CD14-positive monocyte (primary cell): Measurements from ENCODE around the gene EXD3. TPM values are rescaled to one million over a fixed set of nuclear protein-coding genes. Genes with fewer than 3 reads are reported as not detected.

Experiments
- DNase-seq, 3 donors: peaks; one replicate each; pipeline ENCODE4 v3.0.0-alpha.2; 2011 to 2022
- H2AFZ ChIP-seq: 2 replicates; pipeline ENCODE4 v1.6.0; 2012; ENCODE audit warnings: mild to moderate bottlenecking, low read depth, low read length, inconsistent platforms; ENCODE audit not compliant: insufficient read depth, poor library complexity, severe bottlenecking
- H3K27ac ChIP-seq, 2 donors: 1 replicate in 1 of 2; 2 replicates in 1 of 2; pipeline ENCODE4 v1.5.1; 2012 to 2013; ENCODE audit warnings: low read length in 2 of 2, control low read depth in 1 of 2, inconsistent platforms in 1 of 2, low read depth in 1 of 2, mild to moderate bottlenecking in 1 of 2
- H3K27me3 ChIP-seq, 2 donors: one replicate each; pipeline versions ENCODE4 v1.6.0 to v1.6.1; 2011 to 2013; ENCODE audit warnings: low read length in 2 of 2; ENCODE audit not compliant: control insufficient read depth in 2 of 2, insufficient read depth in 2 of 2
- H3K36me3 ChIP-seq, 2 donors: replicated peaks in 1 of 2; 1 replicate in 1 of 2; 2 replicates in 1 of 2; pipeline versions ENCODE4 v1.5.1 to v1.6.1; 2012 to 2013; ENCODE audit warnings: low read length in 2 of 2, control low read depth in 1 of 2, inconsistent platforms in 1 of 2, mild to moderate bottlenecking in 1 of 2; ENCODE audit not compliant: insufficient read depth in 2 of 2, control insufficient read depth in 1 of 2
- H3K4me1 ChIP-seq, 2 donors: 1 replicate in 1 of 2; 2 replicates in 1 of 2; pipeline versions ENCODE4 v1.5.1 to v1.6.1; 2012 to 2013; ENCODE audit warnings: low read length in 2 of 2, control low read depth in 1 of 2, inconsistent platforms in 1 of 2, mild to moderate bottlenecking in 1 of 2, moderate library complexity in 1 of 2; ENCODE audit not compliant: insufficient read depth in 2 of 2, control insufficient read depth in 1 of 2
- H3K4me2 ChIP-seq: replicated peaks from 2 replicates; pipeline ENCODE3; 2012; ENCODE audit warnings: low read length, moderate library complexity, mild to moderate bottlenecking; ENCODE audit not compliant: poor library complexity, severe bottlenecking; ENCODE audit errors: extremely low read depth
- H3K4me3 ChIP-seq, 3 experiments: fragments of 200-600 bp in 1 of 3; sonication (generic) in 1 of 3; replicated peaks in 1 of 3; 1 replicate in 2 of 3; 2 replicates in 1 of 3; pipeline ENCODE4 v1.5.1; 2011 to 2013; ENCODE audit warnings: low read length in 3 of 3, mild to moderate bottlenecking in 3 of 3, control low read depth in 2 of 3, low read depth in 2 of 3, inconsistent platforms in 1 of 3, moderate library complexity in 1 of 3
- H3K79me2 ChIP-seq: 2 replicates; pipeline ENCODE4 v1.6.0; 2012; ENCODE audit warnings: mild to moderate bottlenecking, control low read depth, inconsistent platforms, low read length, moderate library complexity; ENCODE audit not compliant: insufficient read depth
- H3K9ac ChIP-seq: 2 replicates; pipeline ENCODE4 v1.6.0; 2017; ENCODE audit warnings: low read length, mild to moderate bottlenecking; ENCODE audit not compliant: insufficient read depth, poor library complexity, severe bottlenecking
- H3K9me3 ChIP-seq, 2 donors: replicated peaks in 1 of 2; 1 replicate in 1 of 2; 2 replicates in 1 of 2; pipeline versions ENCODE4 v1.5.1 to v1.6.1; 2012 to 2013; ENCODE audit warnings: low read length in 2 of 2, control low read depth in 1 of 2; ENCODE audit not compliant: control insufficient read depth in 1 of 2, insufficient read depth in 1 of 2
- H4K20me1 ChIP-seq: 2 replicates; pipeline ENCODE4 v1.6.0; 2012; ENCODE audit warnings: mild to moderate bottlenecking, low read length, control low read depth, moderate library complexity; ENCODE audit not compliant: insufficient read depth
- H3K27ac Mint-ChIP-seq, 7 donors: one replicate each; pipeline ENCODE4 v1.8.0; 2020; ENCODE audit warnings: mild to moderate bottlenecking in 7 of 7, mixed read lengths in 7 of 7, moderate library complexity in 6 of 7, inconsistent platforms in 2 of 7
- H3K27me3 Mint-ChIP-seq, 3 donors: one replicate each; pipeline ENCODE4 v1.8.0; 2021 to 2022; ENCODE audit warnings: low read depth in 3 of 3, mild to moderate bottlenecking in 3 of 3, mixed read lengths in 3 of 3, moderate library complexity in 3 of 3, inconsistent platforms in 1 of 3
- H3K36me3 Mint-ChIP-seq, 2 donors: one replicate each; pipeline ENCODE4 v1.8.0; 2020; ENCODE audit warnings: mixed read lengths in 2 of 2, inconsistent platforms in 1 of 2, mild to moderate bottlenecking in 1 of 2
- H3K4me1 Mint-ChIP-seq: one replicate; pipeline ENCODE4 v1.8.0; 2020; ENCODE audit warnings: mild to moderate bottlenecking, mixed read lengths
- H3K4me3 Mint-ChIP-seq, 2 donors: one replicate each; pipeline ENCODE4 v1.8.0; 2020; ENCODE audit warnings: mild to moderate bottlenecking in 2 of 2, mixed read lengths in 2 of 2, moderate library complexity in 1 of 2
- H3K9me3 Mint-ChIP-seq, 7 donors: one replicate each; pipeline ENCODE4 v1.8.0; 2020 to 2022; ENCODE audit warnings: mixed read lengths in 7 of 7, mild to moderate bottlenecking in 6 of 7, moderate library complexity in 6 of 7, inconsistent platforms in 2 of 7
- CTCF ChIP-seq: fragments of 200-600 bp; IDR thresholded peaks from one replicate; pipeline ENCODE4 v1.8.0; 2022; ENCODE audit warnings: antibody characterized with exemption, mild to moderate bottlenecking
- WGBS: methylation state at CpG from one replicate; pipeline ENCODE4 v1.1.5; 2013; ENCODE audit warnings: missing lambda C conversion rate; ENCODE audit not compliant: insufficient coverage; 5-methylcytosine and 5-hydroxymethylcytosine counted together
- intact Hi-C, 2 donors: fragments of 100-400 bp; cut with micrococcal nuclease; formaldehyde crosslinking; loops; one replicate each; pipeline versions ENCODE4 v1.15.0 to v1.15.1; 2023
- polyA plus RNA-seq, 3 donors: library from polyadenylated mRNA; depleted of rRNA in 1 of 3; unstranded in 2 of 3; stranded (reverse) in 1 of 3; fragments of 300-500 nt in 2 of 3; fragments of >200 nt in 1 of 3; fragmentation: Illumina TruSeq in 2 of 3; gene quantifications; 1 replicate in 2 of 3; 2 replicates in 1 of 3; pipeline ENCODE4 v1.2.3, GENCODE V29; 2012 to 2021

The EXD3 gene
- polyA plus RNA-seq, 3 donors = 2.0 to 10.8 (median 3.0) TPM

GRCh38 chr9:137306066-137306849 lies 116.7 kb downstream of the EXD3 start:
- Histone ChIP-seq H3K4me3 (no peak overlapping the region), H3K27me3 (peaks cover 16 to 57% of the 10 kb centered on the region in 2 donors), H3K4me2 (no peak overlapping the region), H3K9ac (peak overlapping the region; percentile 21), H3K79me2 (no peaks in the 10 kb centered on the region), H2AFZ (no peak overlapping the region), H3K27ac (no peak overlapping the region), H4K20me1 (no peaks in the 10 kb centered on the region), H3K9me3 (peaks cover 0 to 3% of the 10 kb centered on the region in 2 donors), H3K36me3 (no peaks in the 10 kb centered on the region), H3K4me1 (peaks cover 32 to 40% of the 10 kb centered on the region in 2 donors)
- peak overlapping the region in 1 of 2 donors; percentile 77 for H3K4me3 Mint-ChIP-seq
- 16% methylated on average over 23 of the region's 30 CpGs for WGBS
- intact Hi-C loops = loop anchor here in 1 of 2 donors (5.0 kb wide), 1 partner anchor 101 kb away; no protein-coding TSS in a partner anchor
- H3K9me3 Mint-ChIP-seq = peaks cover 0 to 5% (median 2%) of the 10 kb centered on the region in 7 donors
- DNase-seq = no peak
- H3K27me3 Mint-ChIP-seq = peaks cover 49 to 73% (median 55%) of the 10 kb centered on the region in 3 donors
- H3K4me1 Mint-ChIP-seq = peaks cover 18% of the 10 kb centered on the region
- H3K27ac Mint-ChIP-seq = no peak overlapping the region
- no peaks in the 10 kb centered on the region for H3K36me3 Mint-ChIP-seq
- TF ChIP-seq CTCF = no peak

DNA sequence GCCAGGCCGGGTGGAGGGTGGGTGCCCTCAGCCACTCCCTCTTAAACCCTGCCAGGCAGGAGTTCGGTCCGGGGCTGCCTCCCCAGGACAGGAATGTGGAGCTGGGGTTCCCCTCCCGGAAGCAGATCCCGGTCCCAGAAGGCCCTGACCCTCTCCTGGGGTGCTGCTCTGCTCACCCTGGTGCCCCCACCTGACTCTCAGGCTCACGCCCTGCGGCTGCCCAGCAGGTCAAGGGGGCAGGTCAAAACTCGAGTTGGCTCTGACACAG lies 117.2 kb downstream of the EXD3 start:
- peaks cover 0 to 5% (median 4%) of the 10 kb centered on the region in 7 donors for H3K9me3 Mint-ChIP-seq
- peak overlapping the region; percentile 21 for H3K9ac ChIP-seq
- H3K36me3 ChIP-seq = no peaks in the 10 kb centered on the region
- no peak for DNase-seq
- H4K20me1 ChIP-seq = no peaks in the 10 kb centered on the region
- H3K27me3 Mint-ChIP-seq = peaks cover 50 to 78% (median 58%) of the 10 kb centered on the region in 3 donors
- WGBS = 61% methylated on average over 2 of the region's 8 CpGs
- no peak for TF ChIP-seq CTCF
- H3K4me3 ChIP-seq = no peak overlapping the region
- H3K27me3 ChIP-seq = peaks cover 18 to 61% of the 10 kb centered on the region in 2 donors
- intact Hi-C loops = loop anchor here in 1 of 2 donors (5.0 kb wide), 1 partner anchor 102 kb away; no protein-coding TSS in a partner anchor
- H2AFZ ChIP-seq = no peak overlapping the region
- no peak overlapping the region for H3K4me2 ChIP-seq
- H3K9me3 ChIP-seq = peaks cover 0 to 3% of the 10 kb centered on the region in 2 donors
- H3K27ac ChIP-seq = no peak overlapping the region
- peaks cover 20% of the 10 kb centered on the region for H3K4me1 Mint-ChIP-seq
- no peaks in the 10 kb centered on the region for H3K79me2 ChIP-seq
- peaks cover 0 to 1% of the 10 kb centered on the region in 2 donors for H3K36me3 Mint-ChIP-seq
- no peak overlapping the region for H3K27ac Mint-ChIP-seq
- peak overlapping the region in 1 of 2 donors; percentile 72 for H3K4me3 Mint-ChIP-seq
- peaks cover 33 to 45% of the 10 kb centered on the region in 2 donors for H3K4me1 ChIP-seq
